GM20000 (cell line): ENCODE results near the gene IP6K2.

Source experiments
- DNase-seq: peaks from one replicate; pipeline ENCODE4 v3.0.0; 2012; ENCODE audit warnings: low spot score
- TF ChIP-seq, protein P1 (sequence below): IDR thresholded peaks from 2 replicates; pipeline ENCODE4 v1.5.1; 2012; ENCODE audit warnings: mild to moderate bottlenecking, control low read depth; ENCODE audit errors: extremely low read depth, missing control alignments

The IP6K2 gene

DNA sequence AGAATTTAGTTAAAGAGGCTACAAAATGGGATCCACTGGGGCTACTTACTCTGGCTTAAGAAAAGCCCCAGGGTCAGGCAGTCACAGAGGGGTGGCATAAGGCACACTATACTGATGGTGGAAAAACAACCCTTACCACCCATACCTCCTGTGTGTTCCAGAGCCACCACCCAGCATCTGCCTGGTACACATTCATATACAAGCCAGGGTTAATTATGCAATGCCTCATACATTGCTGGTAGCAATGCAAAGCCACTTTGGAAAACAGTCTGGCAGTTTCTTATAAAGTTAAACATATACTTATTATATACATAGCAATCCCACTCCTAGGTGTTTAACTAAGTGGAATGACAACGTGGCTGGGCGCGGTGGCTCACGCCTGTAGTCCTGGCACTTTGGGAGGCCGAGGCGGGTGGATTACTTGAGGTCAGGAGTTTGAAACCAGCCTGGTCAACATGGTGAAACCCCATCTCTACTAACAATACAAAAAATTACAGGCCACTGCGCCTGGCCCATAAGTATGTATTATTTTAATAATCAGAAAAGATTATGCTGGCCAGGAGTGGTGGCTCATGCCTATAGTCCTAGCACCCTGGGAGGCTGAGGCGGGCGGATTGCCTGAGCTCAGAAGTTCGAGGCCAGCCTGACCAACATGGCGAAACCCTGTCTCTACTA lies 16.2 kb downstream of the IP6K2 start:
- TF ChIP-seq, protein P1, sequence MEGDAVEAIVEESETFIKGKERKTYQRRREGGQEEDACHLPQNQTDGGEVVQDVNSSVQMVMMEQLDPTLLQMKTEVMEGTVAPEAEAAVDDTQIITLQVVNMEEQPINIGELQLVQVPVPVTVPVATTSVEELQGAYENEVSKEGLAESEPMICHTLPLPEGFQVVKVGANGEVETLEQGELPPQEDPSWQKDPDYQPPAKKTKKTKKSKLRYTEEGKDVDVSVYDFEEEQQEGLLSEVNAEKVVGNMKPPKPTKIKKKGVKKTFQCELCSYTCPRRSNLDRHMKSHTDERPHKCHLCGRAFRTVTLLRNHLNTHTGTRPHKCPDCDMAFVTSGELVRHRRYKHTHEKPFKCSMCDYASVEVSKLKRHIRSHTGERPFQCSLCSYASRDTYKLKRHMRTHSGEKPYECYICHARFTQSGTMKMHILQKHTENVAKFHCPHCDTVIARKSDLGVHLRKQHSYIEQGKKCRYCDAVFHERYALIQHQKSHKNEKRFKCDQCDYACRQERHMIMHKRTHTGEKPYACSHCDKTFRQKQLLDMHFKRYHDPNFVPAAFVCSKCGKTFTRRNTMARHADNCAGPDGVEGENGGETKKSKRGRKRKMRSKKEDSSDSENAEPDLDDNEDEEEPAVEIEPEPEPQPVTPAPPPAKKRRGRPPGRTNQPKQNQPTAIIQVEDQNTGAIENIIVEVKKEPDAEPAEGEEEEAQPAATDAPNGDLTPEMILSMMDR = no peak
- DNase-seq = no peak

- no peak for DNase-seq
- TF ChIP-seq, protein P1 = no peak
Observed at GRCh38 chr3:48698891-48699290, 18.1 kb downstream of the IP6K2 start.

DNA sequence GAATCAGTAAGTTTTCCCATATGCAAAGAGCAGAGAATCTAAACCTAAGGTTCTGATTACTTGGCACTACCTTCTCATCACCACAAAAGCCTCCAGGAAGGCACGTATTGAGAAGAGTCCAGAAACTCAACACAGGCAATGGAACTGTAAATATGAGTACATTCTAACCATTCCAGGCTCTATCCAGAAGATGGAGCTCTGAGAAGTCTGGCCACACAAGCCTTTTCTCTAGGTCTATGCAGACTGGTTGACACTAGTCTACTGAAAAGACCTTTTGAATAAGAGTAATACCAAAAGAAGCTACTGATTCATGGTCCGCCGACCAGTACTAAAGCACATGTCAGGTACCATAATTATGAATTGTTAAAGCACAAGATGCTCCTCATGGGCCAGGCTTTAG lies 19.1 kb downstream of the IP6K2 start:
- no peak for DNase-seq
- TF ChIP-seq, protein P1 = no peak

DNA sequence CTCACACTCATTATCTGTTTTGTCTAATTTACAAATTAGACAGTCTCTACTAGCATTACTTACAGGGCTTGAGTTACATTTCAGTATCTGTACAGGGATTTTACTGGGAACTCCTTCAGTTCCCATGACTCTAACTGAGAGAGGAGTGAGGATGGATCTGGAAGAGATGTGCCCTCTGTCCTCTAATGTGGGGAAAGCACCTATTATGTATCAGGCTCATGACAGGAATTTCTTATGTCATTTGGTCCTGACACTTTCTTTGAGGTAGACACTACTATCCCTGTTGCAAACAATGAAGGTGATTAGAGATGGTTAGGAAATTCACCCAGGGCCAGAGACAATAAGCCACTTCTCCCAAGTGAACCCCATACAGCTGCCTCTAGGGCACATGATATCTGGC lies 20.4 kb downstream of the IP6K2 start:
- TF ChIP-seq, protein P1 = no peak
- no peak for DNase-seq

- no peak for DNase-seq
- TF ChIP-seq, protein P1 = no peak
Observed at GRCh38 chr3:48696156-48696555, 20.9 kb downstream of the IP6K2 start.

- TF ChIP-seq, protein P1 = no peak
- no peak for DNase-seq
Observed at GRCh38 chr3:48695393-48695753, 21.6 kb downstream of the IP6K2 start.

DNA sequence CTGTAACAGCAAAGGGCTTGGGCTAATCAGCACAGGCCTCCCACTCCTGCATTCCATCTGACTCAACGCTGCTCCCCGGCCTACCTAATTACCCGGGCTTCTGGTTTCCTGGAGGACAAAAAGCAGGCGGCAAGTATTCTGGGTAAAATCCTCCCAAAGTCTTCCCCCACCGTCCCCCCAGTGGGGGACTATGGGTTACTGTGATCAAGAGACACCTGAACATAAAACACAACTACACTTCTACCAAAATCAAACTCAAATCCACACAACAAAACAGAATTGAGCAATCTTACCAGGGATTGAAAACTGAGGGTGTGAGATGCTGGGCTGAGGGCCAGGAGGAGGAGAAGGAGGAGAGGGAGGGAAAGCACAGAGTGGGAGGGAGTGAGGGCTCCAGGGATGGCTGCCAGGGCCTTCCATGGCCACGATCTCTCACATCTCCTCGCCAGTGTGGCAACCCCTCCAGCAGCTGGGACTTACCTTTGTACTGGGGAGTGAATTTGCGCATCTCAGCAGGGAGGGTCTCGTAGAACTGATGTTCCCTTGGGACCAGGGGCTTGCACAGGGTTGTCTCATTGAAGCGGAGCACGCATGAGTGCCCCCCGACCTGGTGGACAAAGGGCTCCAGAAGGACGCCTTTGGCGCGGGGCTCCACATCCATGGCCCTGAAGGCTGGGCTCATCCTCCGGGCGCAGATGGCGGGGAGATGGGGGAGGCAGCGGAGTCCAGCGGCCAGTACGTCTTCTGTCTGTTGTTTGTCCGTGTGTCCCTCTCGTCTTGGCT lies 22.2 kb downstream of the IP6K2 start:
- TF ChIP-seq, protein P1 = no peak
- no peak for DNase-seq
